Measurements from ENCODE around the gene KCNIP4. TPM values are rescaled to one million over a fixed set of nuclear protein-coding genes. Genes with fewer than 3 reads are reported as not detected.

KCNIP4 gene
- polyA plus RNA-seq, 6 donors from 2014 or later, result 0.14 to 0.22 (median 0.22) TPM; not detected in 3

- no peak overlapping the region for H3K27ac Mint-ChIP-seq
- ATAC-seq (ENCODE audit: low read depth in 2 of 2), result no peak
- H3K4me3 Mint-ChIP-seq, result no peak overlapping the region
- H3K9me3 Mint-ChIP-seq, result peaks cover 0 to 12% (median 8%) of the 10 kb centered on the region in 7 donors
- H3K36me3 Mint-ChIP-seq, result no peaks in the 10 kb centered on the region
- no peaks in the 10 kb centered on the region for H3K27me3 Mint-ChIP-seq
- no peaks in the 10 kb centered on the region for H3K4me1 Mint-ChIP-seq
- no peak for DNase-seq
Measured at GRCh38 chr4:20995015-20995414, 953.6 kb downstream of the KCNIP4 start.

GRCh38 chr4:20992002-20992401 lies 956.6 kb downstream of the KCNIP4 start:
- peaks cover 0 to 20% (median 7%) of the 10 kb centered on the region in 7 donors for H3K9me3 Mint-ChIP-seq
- no peaks in the 10 kb centered on the region for H3K4me1 Mint-ChIP-seq
- no peaks in the 10 kb centered on the region for H3K27me3 Mint-ChIP-seq
- H3K4me3 Mint-ChIP-seq, result no peak overlapping the region
- H3K36me3 Mint-ChIP-seq, result no peaks in the 10 kb centered on the region
- no peak for DNase-seq
- no peak overlapping the region for H3K27ac Mint-ChIP-seq
- no peak for ATAC-seq (ENCODE audit: low read depth in 2 of 2)

- Mint-ChIP-seq H3K4me3 (no peak overlapping the region), H3K27ac (no peak overlapping the region), H3K9me3 (peaks cover 0 to 18% (median 8%) of the 10 kb centered on the region in 7 donors), H3K27me3 (no peaks in the 10 kb centered on the region), H3K4me1 (no peaks in the 10 kb centered on the region), H3K36me3 (no peaks in the 10 kb centered on the region)
- DNase-seq (no peak), ATAC-seq (ENCODE audit: low read depth in 2 of 2) (no peak)
Measured at GRCh38 chr4:20987191-20987590, 961.4 kb downstream of the KCNIP4 start.

GRCh38 chr4:20984576-20984836 lies 964.1 kb downstream of the KCNIP4 start:
- Mint-ChIP-seq H3K27me3 (no peaks in the 10 kb centered on the region), H3K27ac (no peak overlapping the region), H3K36me3 (no peaks in the 10 kb centered on the region), H3K4me3 (no peak overlapping the region), H3K9me3 (peaks cover 3 to 23% (median 4%) of the 10 kb centered on the region in 7 donors), H3K4me1 (no peaks in the 10 kb centered on the region)
- no peak for DNase-seq
- ATAC-seq (ENCODE audit: low read depth in 2 of 2), result no peak

GRCh38 chr4:20983763-20984575 lies 964.6 kb downstream of the KCNIP4 start:
- no peaks in the 10 kb centered on the region for H3K27me3 Mint-ChIP-seq
- ATAC-seq (ENCODE audit: low read depth in 2 of 2), result no peak
- H3K4me3 Mint-ChIP-seq, result no peak overlapping the region
- H3K36me3 Mint-ChIP-seq, result no peaks in the 10 kb centered on the region
- peaks cover 3 to 23% (median 5%) of the 10 kb centered on the region in 7 donors for H3K9me3 Mint-ChIP-seq
- DNase-seq, result no peak
- no peak overlapping the region for H3K27ac Mint-ChIP-seq
- no peaks in the 10 kb centered on the region for H3K4me1 Mint-ChIP-seq

- Mint-ChIP-seq H3K27ac (no peak overlapping the region), H3K9me3 (peaks cover 3 to 15% (median 5%) of the 10 kb centered on the region in 7 donors), H3K4me1 (no peaks in the 10 kb centered on the region), H3K4me3 (no peak overlapping the region), H3K27me3 (no peaks in the 10 kb centered on the region), H3K36me3 (no peaks in the 10 kb centered on the region)
- ATAC-seq (ENCODE audit: low read depth in 2 of 2) (no peak), DNase-seq (no peak)
Measured at GRCh38 chr4:20982544-20982943, 966.0 kb downstream of the KCNIP4 start.

GRCh38 chr4:20960291-20960690 lies 988.3 kb downstream of the KCNIP4 start:
- ATAC-seq (ENCODE audit: low read depth in 2 of 2) (no peak), DNase-seq (no peak)
- no peaks in the 10 kb centered on the region for H3K27me3 Mint-ChIP-seq
- no peaks in the 10 kb centered on the region for H3K4me1 Mint-ChIP-seq
- H3K4me3 Mint-ChIP-seq, result no peak overlapping the region
- H3K27ac Mint-ChIP-seq, result no peak overlapping the region
- no peaks in the 10 kb centered on the region for H3K36me3 Mint-ChIP-seq
- peaks cover 0 to 2% (median 0%) of the 10 kb centered on the region in 7 donors for H3K9me3 Mint-ChIP-seq

- DNase-seq (no peak), ATAC-seq (ENCODE audit: low read depth in 2 of 2) (no peak)
- peaks cover 0 to 4% (median 2%) of the 10 kb centered on the region in 7 donors for H3K9me3 Mint-ChIP-seq
- no peaks in the 10 kb centered on the region for H3K36me3 Mint-ChIP-seq
- H3K27ac Mint-ChIP-seq, result no peak overlapping the region
- no peaks in the 10 kb centered on the region for H3K4me1 Mint-ChIP-seq
- H3K27me3 Mint-ChIP-seq, result no peaks in the 10 kb centered on the region
- no peak overlapping the region for H3K4me3 Mint-ChIP-seq
Measured at GRCh38 chr4:20954541-20954940, 994.0 kb downstream of the KCNIP4 start.

- H3K27me3 Mint-ChIP-seq, result no peaks in the 10 kb centered on the region
- ATAC-seq (ENCODE audit: low read depth in 2 of 2) (no peak), DNase-seq (no peak)
- no peak overlapping the region for H3K27ac Mint-ChIP-seq
- H3K9me3 Mint-ChIP-seq, result peaks cover 0 to 9% (median 2%) of the 10 kb centered on the region in 7 donors
- H3K4me1 Mint-ChIP-seq, result no peaks in the 10 kb centered on the region
- H3K4me3 Mint-ChIP-seq, result no peak overlapping the region
- no peaks in the 10 kb centered on the region for H3K36me3 Mint-ChIP-seq
Measured at GRCh38 chr4:20944961-20945360, 1003.6 kb downstream of the KCNIP4 start.

GRCh38 chr4:20944451-20944850 lies 1004.1 kb downstream of the KCNIP4 start:
- DNase-seq (no peak), ATAC-seq (ENCODE audit: low read depth in 2 of 2) (no peak)
- H3K4me1 Mint-ChIP-seq, result no peaks in the 10 kb centered on the region
- H3K4me3 Mint-ChIP-seq, result no peak overlapping the region
- H3K9me3 Mint-ChIP-seq, result peaks cover 0 to 9% (median 2%) of the 10 kb centered on the region in 7 donors
- no peaks in the 10 kb centered on the region for H3K36me3 Mint-ChIP-seq
- H3K27ac Mint-ChIP-seq, result no peak overlapping the region
- H3K27me3 Mint-ChIP-seq, result no peaks in the 10 kb centered on the region

- no peaks in the 10 kb centered on the region for H3K4me1 Mint-ChIP-seq
Measured at GRCh38 chr4:20938204-20938603, 1010.4 kb downstream of the KCNIP4 start.

GRCh38 chr4:20926529-20926928 lies 1022.0 kb downstream of the KCNIP4 start:
- Mint-ChIP-seq H3K4me1 (no peaks in the 10 kb centered on the region), H3K9me3 (peaks cover 0 to 4% (median 2%) of the 10 kb centered on the region in 7 donors), H3K4me3 (no peak overlapping the region), H3K36me3 (no peaks in the 10 kb centered on the region), H3K27ac (no peak overlapping the region), H3K27me3 (no peaks in the 10 kb centered on the region)
- DNase-seq, result no peak
- no peak for ATAC-seq (ENCODE audit: low read depth in 2 of 2)

More at GRCh38 chr4:20938204-20938603, 1010.4 kb downstream of the KCNIP4 start:
- DNase-seq (no peak), ATAC-seq (ENCODE audit: low read depth in 2 of 2) (no peak)
- H3K9me3 Mint-ChIP-seq, result peaks cover 0 to 12% (median 2%) of the 10 kb centered on the region in 7 donors
- H3K27me3 Mint-ChIP-seq, result no peaks in the 10 kb centered on the region
- H3K36me3 Mint-ChIP-seq, result no peaks in the 10 kb centered on the region
- H3K4me3 Mint-ChIP-seq, result no peak overlapping the region
- H3K27ac Mint-ChIP-seq, result no peak overlapping the region

- Mint-ChIP-seq H3K4me3 (no peak overlapping the region), H3K4me1 (no peaks in the 10 kb centered on the region), H3K27ac (no peak overlapping the region), H3K27me3 (no peaks in the 10 kb centered on the region), H3K36me3 (no peaks in the 10 kb centered on the region), H3K9me3 (peaks cover 0 to 7% (median 3%) of the 10 kb centered on the region in 7 donors)
- no peak for DNase-seq
- ATAC-seq (ENCODE audit: low read depth in 2 of 2), result no peak
Measured at GRCh38 chr4:20925176-20925575, 1023.4 kb downstream of the KCNIP4 start.

- ATAC-seq (ENCODE audit: low read depth in 2 of 2), result no peak
- H3K27ac Mint-ChIP-seq, result no peak overlapping the region
- no peak overlapping the region for H3K4me3 Mint-ChIP-seq
- no peaks in the 10 kb centered on the region for H3K4me1 Mint-ChIP-seq
- no peaks in the 10 kb centered on the region for H3K27me3 Mint-ChIP-seq
- H3K9me3 Mint-ChIP-seq, result peaks cover 0 to 12% (median 3%) of the 10 kb centered on the region in 7 donors
- no peaks in the 10 kb centered on the region for H3K36me3 Mint-ChIP-seq
- DNase-seq, result no peak
Measured at GRCh38 chr4:20922962-20923361, 1025.6 kb downstream of the KCNIP4 start.

Data from naive B cell (primary cell).